ENCODE results near the gene E2F4.

The E2F4 gene

GRCh38 chr16:67191995-67192681 is at the start of gene E2F4:
E2F4 (plus strand) TSS chr16:67192155; CDS start chr16:67192228, 73 bp downstream.
- no peak for DNase-seq (ENCODE audit: low read depth, low spot score)

- no peak for DNase-seq (ENCODE audit: low read depth, low spot score)
Observed at GRCh38 chr16:67142342-67142741, 49.6 kb upstream of the E2F4 start.

- DNase-seq (ENCODE audit: low read depth, low spot score), result no peak
Observed at GRCh38 chr16:67144943-67145342, 47.0 kb upstream of the E2F4 start.

- DNase-seq (ENCODE audit: low read depth, low spot score), result no peak
Observed at GRCh38 chr16:67145746-67146145, 46.2 kb upstream of the E2F4 start.

DNA sequence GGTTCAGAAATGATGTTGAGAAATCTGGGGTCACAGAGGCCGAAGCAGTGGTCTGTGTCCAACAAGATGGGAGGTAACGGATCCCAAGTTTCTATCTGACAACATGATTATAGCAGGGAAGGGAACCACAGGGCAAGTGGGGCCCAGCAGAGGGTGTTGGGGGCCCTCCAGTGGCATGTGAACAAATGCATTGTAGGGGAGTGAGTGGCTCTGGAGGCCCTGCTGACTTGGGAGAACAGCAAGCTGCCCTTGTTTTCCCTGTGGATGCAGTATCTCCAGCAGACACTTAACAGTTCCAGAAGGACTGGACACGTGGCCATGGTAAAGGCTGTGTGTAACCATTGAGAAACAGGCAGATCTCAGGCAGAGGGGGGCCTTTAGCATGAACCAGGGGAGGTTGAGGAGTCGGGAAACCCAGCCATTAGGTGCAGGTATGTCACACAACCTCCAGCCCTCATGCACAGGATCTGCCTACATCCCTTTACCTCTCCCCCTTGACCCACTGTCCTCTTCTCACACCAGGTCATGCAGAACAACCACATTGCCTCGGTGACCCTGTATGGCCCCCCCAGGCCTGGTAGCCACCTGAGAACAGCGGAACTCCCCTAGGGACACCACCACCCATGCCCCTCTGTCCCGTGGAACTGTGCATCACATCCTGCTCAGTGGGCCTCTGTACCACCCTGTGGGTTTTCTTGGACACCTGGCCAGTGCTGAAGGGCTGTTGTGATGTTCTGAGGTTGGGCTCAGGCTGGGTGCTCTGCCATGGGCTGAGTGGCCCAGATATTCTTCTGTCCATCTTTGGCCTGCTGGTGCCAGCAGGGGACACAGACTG is 45.2 kb upstream of the E2F4 start:
- DNase-seq (ENCODE audit: low read depth, low spot score), result no peak

DNA sequence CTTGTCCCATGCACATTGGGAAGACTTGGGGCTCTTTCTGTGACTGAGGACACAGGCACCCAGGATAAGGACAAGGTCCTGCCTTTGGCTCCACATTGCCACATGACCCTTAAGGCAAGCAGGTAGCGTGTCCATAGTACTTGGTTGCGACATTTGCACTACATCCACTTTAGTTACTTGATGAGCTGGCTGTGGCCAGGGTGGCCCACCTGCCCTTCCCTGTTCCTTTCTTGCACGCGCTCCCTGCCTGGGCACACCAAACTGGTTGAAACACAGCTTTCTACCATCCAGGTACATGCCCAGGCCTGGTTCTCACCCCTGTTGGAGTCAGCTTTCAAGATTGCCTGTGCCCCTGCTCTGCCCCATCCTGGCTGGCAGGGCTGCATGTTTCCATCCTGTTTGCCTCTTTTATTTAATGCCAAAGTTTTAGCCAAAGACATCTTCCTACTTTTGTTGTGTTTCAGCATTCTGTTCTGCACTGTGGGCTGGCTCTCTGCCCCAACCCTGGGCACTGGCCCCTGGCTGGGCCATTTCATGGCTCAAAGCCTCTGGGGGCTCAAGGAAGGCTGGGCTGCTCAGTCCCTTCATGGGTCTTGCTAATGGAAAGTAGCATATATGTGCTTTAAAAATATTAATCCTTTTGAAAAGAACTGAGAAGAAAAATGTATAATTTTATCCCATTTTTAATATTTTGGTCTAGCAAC is 44.4 kb upstream of the E2F4 start:
- DNase-seq (ENCODE audit: low read depth, low spot score), result no peak

GRCh38 chr16:67148221-67148620 is 43.7 kb upstream of the E2F4 start:
- no peak for DNase-seq (ENCODE audit: low read depth, low spot score)

- DNase-seq (ENCODE audit: low read depth, low spot score), result no peak
Observed at GRCh38 chr16:67148656-67149275, 43.2 kb upstream of the E2F4 start.

DNA sequence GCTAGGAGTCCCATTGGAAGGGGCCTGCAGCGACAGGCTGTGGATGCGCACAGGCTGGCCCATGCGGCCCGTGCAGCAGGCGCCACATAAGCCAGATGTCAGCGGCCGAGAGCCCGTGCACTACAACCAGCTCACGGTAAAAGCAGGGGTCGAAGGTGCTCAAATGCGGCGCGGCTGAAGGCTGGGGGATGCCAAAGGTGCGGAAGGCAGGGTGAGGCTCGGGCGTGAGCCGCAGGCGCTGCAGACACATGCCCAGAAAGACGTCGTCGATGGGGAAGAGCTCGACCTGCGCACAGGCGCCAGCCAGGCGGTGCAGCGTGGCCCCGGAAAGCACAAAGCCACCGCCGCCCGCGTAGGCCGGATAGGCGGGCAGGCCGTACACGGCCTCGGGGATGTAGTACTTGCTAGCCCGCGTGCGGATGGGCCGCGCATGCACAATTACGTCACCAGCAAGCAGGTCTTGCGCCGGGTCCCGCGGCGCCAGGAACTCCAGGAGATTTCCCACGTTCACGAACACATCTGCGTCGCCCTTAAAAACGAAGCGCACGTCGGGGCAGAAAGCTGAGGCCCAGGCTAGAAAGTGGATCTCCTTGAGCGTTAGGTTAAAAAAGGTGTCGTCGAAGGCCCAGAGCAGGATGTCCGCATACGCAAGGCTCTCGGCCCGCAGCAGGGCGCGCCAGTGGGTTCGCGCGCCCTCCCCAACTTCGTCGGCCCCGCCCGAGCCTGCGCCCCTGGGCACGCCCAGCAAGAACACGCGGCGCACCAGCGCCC is 42.5 kb upstream of the E2F4 start:
- no peak for DNase-seq (ENCODE audit: low read depth, low spot score)

DNA sequence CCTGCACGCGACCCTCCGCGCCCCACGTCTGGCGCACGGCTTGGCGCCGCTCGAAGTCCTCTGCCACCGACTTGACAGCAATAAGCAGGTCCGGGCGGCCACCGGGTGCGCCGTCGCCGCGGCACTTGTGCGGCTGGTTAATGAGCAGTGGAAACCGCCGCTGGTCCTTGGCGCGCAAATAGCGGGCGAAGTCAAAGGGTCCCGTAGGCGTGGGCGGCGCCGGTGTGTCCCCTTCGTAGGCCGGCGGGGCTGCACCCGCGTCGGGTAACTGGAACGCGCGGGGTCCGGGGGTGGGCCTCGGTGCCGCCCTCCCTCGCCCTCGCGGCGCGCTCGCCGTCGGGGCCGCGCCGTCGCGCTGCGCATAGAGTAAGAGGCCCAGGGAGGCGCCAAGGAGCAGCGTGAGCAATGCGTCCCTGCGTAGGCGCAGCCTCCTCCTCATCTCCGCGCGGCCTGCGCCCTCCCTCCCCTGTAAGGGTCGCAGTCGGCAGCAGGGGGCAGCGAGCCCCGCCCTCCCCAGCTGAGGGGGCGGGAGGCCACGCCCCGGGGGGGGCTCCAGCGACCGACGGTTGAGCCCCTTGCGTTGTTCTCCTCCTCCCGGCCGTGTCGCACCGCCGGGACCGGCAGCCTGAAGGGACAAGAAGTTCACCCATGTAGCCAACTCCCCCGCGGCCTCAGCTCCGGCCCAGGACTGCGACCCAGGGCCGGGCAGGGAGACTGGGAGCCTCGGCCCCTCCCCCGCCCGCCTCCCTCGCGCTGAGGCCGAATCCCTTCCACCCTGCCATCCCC is 41.7 kb upstream of the E2F4 start:
- no peak for DNase-seq (ENCODE audit: low read depth, low spot score)

GRCh38 chr16:67150833-67151396 is 41.0 kb upstream of the E2F4 start, which contains the start of gene B3GNT9:
B3GNT9 (minus strand) TSS chr16:67150998; CDS start chr16:67150485, 513 bp downstream.
- no peak for DNase-seq (ENCODE audit: low read depth, low spot score)

DNA sequence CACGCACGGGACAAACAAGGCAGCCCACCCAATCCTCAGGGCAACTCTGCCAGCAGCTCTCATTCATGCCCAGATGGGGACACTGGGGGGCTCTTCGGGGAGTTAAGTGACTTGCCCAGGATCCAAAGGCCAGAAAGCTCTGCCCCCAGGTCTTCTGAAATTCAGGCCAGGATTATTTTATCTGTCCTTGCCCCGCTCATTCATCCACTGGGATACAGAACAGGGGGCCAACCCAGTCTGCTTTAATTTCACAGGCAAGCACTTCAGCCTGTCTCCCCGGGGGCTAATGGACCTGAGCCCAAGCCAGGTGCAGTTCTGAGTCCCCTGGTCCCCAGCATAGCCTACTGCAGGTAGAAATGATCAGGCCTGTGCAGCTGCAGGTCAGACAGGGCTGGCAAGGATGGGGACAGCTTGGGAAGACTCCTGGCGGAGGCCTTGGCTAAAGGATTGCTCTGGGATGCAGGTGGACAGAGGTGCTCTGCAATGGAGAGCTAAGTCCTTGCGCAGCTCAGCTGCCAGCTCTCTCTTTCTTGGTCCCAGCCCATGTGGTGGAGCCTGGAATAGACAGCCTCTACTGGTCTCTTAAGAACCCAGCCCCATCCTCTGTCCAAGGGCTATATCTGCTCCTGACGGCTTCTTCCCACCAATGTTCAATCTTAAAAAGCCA is 40.4 kb upstream of the E2F4 start:
- DNase-seq (ENCODE audit: low read depth, low spot score), result no peak

DNA sequence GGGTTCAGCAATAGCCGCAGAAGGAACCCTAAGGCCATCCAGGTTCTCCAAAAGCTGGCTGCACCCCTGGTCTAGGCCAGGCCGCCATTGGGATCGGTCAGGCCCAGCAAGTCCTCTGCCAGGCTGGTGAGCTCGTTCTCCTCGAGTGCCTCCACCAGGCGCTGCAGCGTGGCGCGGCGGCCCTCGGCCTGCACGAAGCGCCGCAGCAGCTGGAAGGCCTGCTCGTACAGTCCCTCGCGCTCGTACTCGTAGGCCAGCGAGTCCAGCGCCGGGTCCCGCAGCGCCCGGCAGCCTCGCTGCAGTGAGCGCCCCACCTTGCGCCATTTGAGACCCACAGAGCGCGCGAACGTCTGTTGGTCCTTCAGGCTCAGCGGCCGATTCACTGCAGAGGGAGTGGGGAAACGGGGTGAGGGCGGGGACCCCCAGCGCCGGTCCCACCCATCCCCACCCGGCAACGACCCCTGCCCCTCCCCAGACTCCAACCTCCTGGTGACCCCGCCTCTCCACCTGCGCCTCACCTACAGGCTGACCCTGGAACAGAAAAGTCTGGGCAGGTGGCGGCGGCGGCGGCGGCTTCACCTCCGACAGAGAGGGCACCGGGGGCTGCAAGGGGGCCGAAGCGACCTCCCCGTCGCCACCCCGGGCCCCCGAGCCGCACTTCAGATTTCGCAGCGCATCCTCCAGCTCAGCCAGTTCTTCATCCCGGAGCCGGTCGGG is 37.2 kb upstream of the E2F4 start:
- DNase-seq (ENCODE audit: low read depth, low spot score), result no peak

DNA sequence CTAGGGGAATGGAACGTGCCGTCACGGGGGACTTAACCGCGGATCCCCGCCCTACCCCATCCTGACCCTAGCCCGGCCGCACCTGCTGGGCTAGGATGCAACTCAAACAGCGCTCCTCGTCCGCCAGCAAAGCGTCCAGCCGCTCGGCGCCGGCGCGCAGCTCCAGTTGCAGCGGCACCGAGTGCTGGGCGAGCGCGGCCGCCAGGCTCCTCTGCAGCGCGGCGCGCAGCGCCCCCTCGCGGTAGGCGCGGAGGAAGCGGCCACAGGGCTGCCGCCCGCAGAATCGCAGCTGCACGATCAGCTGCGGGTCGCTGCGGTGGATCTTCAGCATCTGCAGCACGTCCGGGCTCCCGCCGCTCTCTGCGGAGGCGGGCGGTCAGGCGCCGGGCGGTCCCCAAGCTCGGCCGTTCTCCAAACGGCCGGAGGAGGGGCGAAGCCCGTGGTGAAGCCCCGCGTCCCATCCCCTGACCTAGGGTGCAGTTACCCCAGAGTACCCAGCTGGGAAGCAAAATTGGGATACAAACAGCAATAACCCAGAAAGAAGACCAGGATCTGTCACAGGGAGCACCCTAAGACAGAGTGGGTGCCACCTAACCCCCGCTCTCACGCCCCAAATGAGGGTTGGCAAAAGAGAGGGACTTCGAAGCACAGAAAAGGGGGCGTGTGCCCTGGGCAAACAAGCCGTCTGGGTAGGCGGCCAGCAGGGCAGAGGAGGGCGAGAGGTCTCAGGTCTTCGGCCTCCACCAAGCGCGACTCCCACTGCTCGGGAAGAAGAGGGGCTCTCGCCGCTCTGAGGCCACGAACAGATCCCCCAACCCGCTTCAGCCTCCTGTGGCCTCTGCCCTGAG is 36.4 kb upstream of the E2F4 start:
- no peak for DNase-seq (ENCODE audit: low read depth, low spot score)

- DNase-seq (ENCODE audit: low read depth, low spot score), result no peak
Observed at GRCh38 chr16:67156143-67156844, 35.7 kb upstream of the E2F4 start.

- no peak for DNase-seq (ENCODE audit: low read depth, low spot score)
Observed at GRCh38 chr16:67157106-67157748, 34.7 kb upstream of the E2F4 start.

All from iPS DF 19.7 (cell line).